ENCODE data around the gene PFKFB1. TPM values are rescaled to one million over a fixed set of nuclear protein-coding genes. Genes with fewer than 3 reads are reported as not detected.

The PFKFB1 gene
- polyA plus RNA-seq, 1 donor (not counting 4 experiments of a cell fraction or from before 2014, with no cell fraction given) = 0.33 TPM

DNA sequence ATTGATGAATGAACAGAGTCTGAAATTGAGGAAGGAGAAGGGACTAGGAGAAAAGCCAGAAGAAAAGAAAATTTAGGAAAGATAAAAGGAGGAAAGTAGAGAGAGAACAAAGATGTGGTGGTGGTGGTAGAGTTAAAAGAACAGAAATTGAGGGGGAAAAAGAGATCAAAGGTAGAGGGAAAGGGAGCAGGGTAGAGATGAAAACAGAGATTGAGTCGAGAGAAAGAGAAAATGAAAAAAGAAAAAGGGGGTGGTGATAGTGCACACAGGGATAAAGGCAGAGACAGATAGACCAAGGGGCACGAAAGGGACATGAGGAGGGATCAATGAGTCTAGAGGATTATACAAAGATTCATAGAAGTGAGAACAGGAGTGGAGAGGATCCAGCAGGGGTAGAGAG, 32.9 kb upstream of the PFKFB1 start:
- no peak for FAIRE-seq
- Histone ChIP-seq H3K4me3 (ENCODE audit: control insufficient read depth in 2 of 3, extremely low read depth in 1 of 3, insufficient read depth in 2 of 3, low read depth in 1 of 3, low read length in 3 of 3) (no peak overlapping the region), H3K27me3 (ENCODE audit: control insufficient read depth, extremely low read depth, insufficient read depth, low read length) (no peaks in the 10 kb centered on the region), H3K4me1 (ENCODE audit: control insufficient read depth, extremely low read depth, insufficient read depth, low read length) (no peaks in the 10 kb centered on the region), H3K79me2 (ENCODE audit: control insufficient read depth, insufficient read depth, low read length) (no peaks in the 10 kb centered on the region), H2AFZ (ENCODE audit: control insufficient read depth, low read length) (no peak overlapping the region), H3K36me3 (ENCODE audit: control insufficient read depth in 2 of 2, extremely low read depth in 1 of 2, insufficient read depth in 2 of 2, low read length in 2 of 2) (no peaks in the 10 kb centered on the region), H4K20me1 (ENCODE audit: control insufficient read depth, extremely low read depth, insufficient read depth, low read length) (no peaks in the 10 kb centered on the region), H3K9ac (ENCODE audit: control insufficient read depth, extremely low read depth, insufficient read depth, low read length) (no peak overlapping the region), H3K9me3 (ENCODE audit: control insufficient read depth, low read depth, low read length) (no peaks in the 10 kb centered on the region), H3K9me1 (ENCODE audit: control insufficient read depth, extremely low read depth, insufficient read depth, low read length) (no peaks in the 10 kb centered on the region), H3K4me2 (ENCODE audit: control insufficient read depth, extremely low read depth, insufficient read depth, low read depth, low read length) (no peak overlapping the region), H3K27ac (ENCODE audit: control insufficient read depth, insufficient read depth, low read length) (no peak overlapping the region)
- no peak for DNase-seq (ENCODE audit: low read depth, low spot score)
- no peak for TF ChIP-seq EZH2 (IDR thresholded peaks at IDR 0.05; ENCODE audit: low read length)
- TF ChIP-seq, protein P1, sequence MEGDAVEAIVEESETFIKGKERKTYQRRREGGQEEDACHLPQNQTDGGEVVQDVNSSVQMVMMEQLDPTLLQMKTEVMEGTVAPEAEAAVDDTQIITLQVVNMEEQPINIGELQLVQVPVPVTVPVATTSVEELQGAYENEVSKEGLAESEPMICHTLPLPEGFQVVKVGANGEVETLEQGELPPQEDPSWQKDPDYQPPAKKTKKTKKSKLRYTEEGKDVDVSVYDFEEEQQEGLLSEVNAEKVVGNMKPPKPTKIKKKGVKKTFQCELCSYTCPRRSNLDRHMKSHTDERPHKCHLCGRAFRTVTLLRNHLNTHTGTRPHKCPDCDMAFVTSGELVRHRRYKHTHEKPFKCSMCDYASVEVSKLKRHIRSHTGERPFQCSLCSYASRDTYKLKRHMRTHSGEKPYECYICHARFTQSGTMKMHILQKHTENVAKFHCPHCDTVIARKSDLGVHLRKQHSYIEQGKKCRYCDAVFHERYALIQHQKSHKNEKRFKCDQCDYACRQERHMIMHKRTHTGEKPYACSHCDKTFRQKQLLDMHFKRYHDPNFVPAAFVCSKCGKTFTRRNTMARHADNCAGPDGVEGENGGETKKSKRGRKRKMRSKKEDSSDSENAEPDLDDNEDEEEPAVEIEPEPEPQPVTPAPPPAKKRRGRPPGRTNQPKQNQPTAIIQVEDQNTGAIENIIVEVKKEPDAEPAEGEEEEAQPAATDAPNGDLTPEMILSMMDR (optimal IDR thresholded peaks at IDR 0.05 in 1 of 3, IDR thresholded peaks at IDR 0.05 in 1 of 3, conservative IDR thresholded peaks at IDR 0.05 in 1 of 3; ENCODE audit: extremely low read depth in 1 of 3, insufficient read depth in 2 of 3, low read length in 3 of 3) = no peak
- dilution Hi-C loops (cut with MboI; ENCODE audit: extremely low pct_ligation_motif_present, low sequenced_read_pairs) = no loop called here

DNA sequence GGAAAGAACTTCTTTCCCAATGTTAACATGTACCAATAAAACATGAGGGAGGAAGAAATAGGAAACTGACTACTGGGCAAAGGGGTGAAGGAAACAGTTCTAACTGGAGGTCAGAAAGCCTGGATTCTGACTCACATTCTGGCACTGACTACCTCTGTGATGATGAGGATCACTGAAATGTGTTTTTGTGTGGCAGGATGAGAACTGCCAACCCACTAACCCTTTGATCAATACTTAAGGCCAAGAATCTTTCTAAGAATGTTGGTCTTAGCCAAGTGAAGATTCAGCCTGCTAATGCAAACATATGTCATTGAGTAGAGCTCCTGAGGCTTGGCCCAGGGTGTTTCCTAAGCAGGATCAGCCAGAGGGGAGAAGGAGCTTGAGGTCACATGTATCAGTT, 32.2 kb upstream of the PFKFB1 start:
- H3K4me1 ChIP-seq (ENCODE audit: control insufficient read depth, extremely low read depth, insufficient read depth, low read length) = no peaks in the 10 kb centered on the region
- DNase-seq (ENCODE audit: low read depth, low spot score) = no peak
- H3K4me2 ChIP-seq (ENCODE audit: control insufficient read depth, extremely low read depth, insufficient read depth, low read depth, low read length) = no peak overlapping the region
- H3K4me3 ChIP-seq (ENCODE audit: control insufficient read depth in 2 of 3, extremely low read depth in 1 of 3, insufficient read depth in 2 of 3, low read depth in 1 of 3, low read length in 3 of 3) = no peak overlapping the region
- no peak overlapping the region for H2AFZ ChIP-seq (ENCODE audit: control insufficient read depth, low read length)
- no peak for TF ChIP-seq EZH2 (IDR thresholded peaks at IDR 0.05; ENCODE audit: low read length)
- TF ChIP-seq, protein P1 (optimal IDR thresholded peaks at IDR 0.05 in 1 of 3, IDR thresholded peaks at IDR 0.05 in 1 of 3, conservative IDR thresholded peaks at IDR 0.05 in 1 of 3; ENCODE audit: extremely low read depth in 1 of 3, insufficient read depth in 2 of 3, low read length in 3 of 3) = no peak
- H3K9me1 ChIP-seq (ENCODE audit: control insufficient read depth, extremely low read depth, insufficient read depth, low read length) = no peaks in the 10 kb centered on the region
- no peaks in the 10 kb centered on the region for H3K79me2 ChIP-seq (ENCODE audit: control insufficient read depth, insufficient read depth, low read length)
- dilution Hi-C loops (cut with MboI; ENCODE audit: extremely low pct_ligation_motif_present, low sequenced_read_pairs) = no loop called here
- no peak overlapping the region for H3K9ac ChIP-seq (ENCODE audit: control insufficient read depth, extremely low read depth, insufficient read depth, low read length)
- H4K20me1 ChIP-seq (ENCODE audit: control insufficient read depth, extremely low read depth, insufficient read depth, low read length) = no peaks in the 10 kb centered on the region
- H3K9me3 ChIP-seq (ENCODE audit: control insufficient read depth, low read depth, low read length) = no peaks in the 10 kb centered on the region
- FAIRE-seq = no peak
- H3K36me3 ChIP-seq (ENCODE audit: control insufficient read depth in 2 of 2, extremely low read depth in 1 of 2, insufficient read depth in 2 of 2, low read length in 2 of 2) = no peaks in the 10 kb centered on the region
- H3K27ac ChIP-seq (ENCODE audit: control insufficient read depth, insufficient read depth, low read length) = no peak overlapping the region
- H3K27me3 ChIP-seq (ENCODE audit: control insufficient read depth, extremely low read depth, insufficient read depth, low read length) = no peaks in the 10 kb centered on the region
